SK-N-SH (cell line): ENCODE measurements around the gene FCER1G. TPM values are rescaled to one million over a fixed set of nuclear protein-coding genes. Genes with fewer than 3 reads are reported as not detected.
A peak's percentile ranks its signal among the peaks of the same experiment; 100 is the strongest.
"Not testable (repeated sequence)": the region's sequence is repeated elsewhere in the genome, so short reads cannot be mapped to it uniquely, and the experiment has no call there.

ENCODE experiments used
- CTCF ChIA-PET: fragments of 300-600, 350-600 bp; formaldehyde crosslinking; extraction: SDS; loops from one replicate; lab custom pipeline; 2021; lab: Yijun Ruan, JAX
- POLR2A ChIA-PET: fragments of 350-600 bp; sonication (Branson Sonifier 250); formaldehyde crosslinking; extraction: SDS; loops from one replicate; lab custom pipeline; 2020; ENCODE audit warnings: antibody characterized with exemption, inconsistent platforms; lab: Yijun Ruan, JAX
- DNase-seq: peaks from one replicate; pipeline ENCODE4 v3.0.0; 2012
- H2AFZ ChIP-seq: fragments of 200-600 bp; sonication (generic); 2 replicates; pipeline ENCODE4 v1.8.1; 2016; ENCODE audit warnings: antibody characterized with exemption, mild to moderate bottlenecking, low read depth
- H3F3A ChIP-seq: fragments of 200-600 bp; sonication (generic); replicated peaks from 2 replicates; pipeline ENCODE3; 2016; ENCODE audit warnings: antibody characterized with exemption, mild to moderate bottlenecking; ENCODE audit not compliant: insufficient read depth
- H3K27ac ChIP-seq, 2 experiments: fragments of 200-500 bp in 1 of 2; fragments of 200-600 bp in 1 of 2; sonication (Bioruptor generic) in 1 of 2; sonication (generic), shearing (Covaris generic) in 1 of 2; 2 replicates each; pipeline versions ENCODE4 v1.5.1 to v1.6.1; 2014 to 2016; ENCODE audit warnings: low read depth in 2 of 2, inconsistent platforms in 1 of 2, low read length in 1 of 2, mild to moderate bottlenecking in 1 of 2, mixed read lengths in 1 of 2
- H3K27me3 ChIP-seq: fragments of 200-600 bp; sonication (generic), shearing (Covaris generic); 2 replicates; pipeline ENCODE4 v1.6.1; 2016; ENCODE audit warnings: mixed run types; ENCODE audit not compliant: insufficient read depth
- H3K36me3 ChIP-seq, 2 experiments: fragments of 200-500 bp in 1 of 2; fragments of 200-600 bp in 1 of 2; sonication (Bioruptor generic) in 1 of 2; sonication (generic) in 1 of 2; replicated peaks in 1 of 2; 2 replicates each; pipeline versions ENCODE3 to v1.5.1; 2014 to 2016; ENCODE audit warnings: low read length in 1 of 2, mild to moderate bottlenecking in 1 of 2; ENCODE audit not compliant: insufficient read depth in 2 of 2, control insufficient read depth in 1 of 2
- H3K4me1 ChIP-seq, 2 experiments: fragments of 200-500 bp in 1 of 2; fragments of 200-600 bp in 1 of 2; sonication (Bioruptor generic) in 1 of 2; sonication (generic), shearing (Covaris generic) in 1 of 2; 2 replicates each; pipeline versions ENCODE4 v1.5.1 to v1.6.1; 2014 to 2016; ENCODE audit warnings: low read depth in 1 of 2, low read length in 1 of 2, mixed run types in 1 of 2; ENCODE audit not compliant: insufficient read depth in 2 of 2, control insufficient read depth in 1 of 2
- H3K4me2 ChIP-seq: fragments of 200-600 bp; sonication (generic), shearing (Covaris generic); 2 replicates; pipeline ENCODE4 v1.6.1; 2017; ENCODE audit warnings: mixed run types
- H3K4me3 ChIP-seq, 2 experiments: fragments of 200-500 bp in 1 of 2; fragments of 200-600 bp in 1 of 2; sonication (Bioruptor generic) in 1 of 2; sonication (generic), shearing (Covaris generic) in 1 of 2; 2 replicates each; pipeline versions ENCODE4 v1.5.1 to v1.8.1; 2014 to 2016; ENCODE audit warnings: low read depth in 2 of 2, inconsistent platforms in 1 of 2, low read length in 1 of 2, mild to moderate bottlenecking in 1 of 2, mixed read lengths in 1 of 2, moderate library complexity in 1 of 2
- H3K79me2 ChIP-seq: fragments of 200-600 bp; sonication (generic); 2 replicates; pipeline ENCODE4 v1.8.1; 2017; ENCODE audit warnings: mild to moderate bottlenecking; ENCODE audit not compliant: insufficient read depth
- H3K9ac ChIP-seq: fragments of 200-600 bp; sonication (generic); 2 replicates; pipeline ENCODE4 v1.6.1; 2017; ENCODE audit warnings: mixed run types
- H3K9me2 ChIP-seq: fragments of 200-600 bp; sonication (generic); 2 replicates; pipeline ENCODE4 v1.6.1; 2017; ENCODE audit warnings: mixed run types
- H3K9me3 ChIP-seq: fragments of 200-600 bp; sonication (generic); 2 replicates; pipeline ENCODE4 v1.6.1; 2017; ENCODE audit warnings: mixed run types, mild to moderate bottlenecking, moderate library complexity
- H4K20me1 ChIP-seq: fragments of 200-600 bp; sonication (generic); 2 replicates; pipeline ENCODE4 v1.6.1; 2017; ENCODE audit warnings: mild to moderate bottlenecking, mixed run types; ENCODE audit not compliant: insufficient read depth
- CHD2 ChIP-seq: fragments of 150-350 bp; IDR thresholded peaks from 2 replicates; pipeline ENCODE4 v1.6.1; 2018; ENCODE audit warnings: low read length; ENCODE audit not compliant: partially characterized antibody
- EP300 ChIP-seq, 2 experiments: IDR thresholded peaks; 2 replicates each; pipeline versions ENCODE4 v1.4.0 to v1.6.1; 2012; ENCODE audit warnings: borderline replicate concordance in 1 of 2, low read depth in 1 of 2, low read length in 1 of 2
- FOSL2 ChIP-seq: IDR thresholded peaks from 2 replicates; pipeline ENCODE4 v1.4.0; 2012; ENCODE audit warnings: low read depth, mild to moderate bottlenecking, moderate library complexity, borderline replicate concordance
- FOXJ3 ChIP-seq: sonication (generic); formaldehyde crosslinking; IDR thresholded peaks from 2 replicates; pipeline ENCODE4 v1.5.1; 2020; ENCODE audit warnings: mild to moderate bottlenecking, missing genetic modification reagents
- JUND ChIP-seq: IDR thresholded peaks from 2 replicates; pipeline ENCODE4 v1.4.0; 2012
- MEF2A ChIP-seq: IDR thresholded peaks from 2 replicates; pipeline ENCODE4 v1.4.0; 2012; ENCODE audit warnings: low read depth, borderline replicate concordance
- MXI1 ChIP-seq: IDR thresholded peaks from 2 replicates; pipeline ENCODE4 v1.6.1; 2012; ENCODE audit warnings: mild to moderate bottlenecking, low read depth, low read length, improper control_type of control experiment
- RCOR1 ChIP-seq: fragments of 150-350 bp; IDR thresholded peaks from 2 replicates; pipeline ENCODE4 v1.6.1; 2017; ENCODE audit warnings: antibody characterized with exemption, low read length
- SMC3 ChIP-seq: IDR thresholded peaks from 2 replicates; pipeline ENCODE4 v1.6.1; 2012; ENCODE audit warnings: low read depth, low read length, improper control_type of control experiment
- TAF1 ChIP-seq: IDR thresholded peaks from 2 replicates; pipeline ENCODE4 v1.6.1; 2012; ENCODE audit warnings: low read depth, mild to moderate bottlenecking, low read length, moderate library complexity, borderline replicate concordance
- WGBS: methylation state at CpG from one replicate; pipeline ENCODE4 v1.1.6; 2017; ENCODE audit warnings: low lambda C conversion rate; 5-methylcytosine and 5-hydroxymethylcytosine counted together
- polyA plus RNA-seq, 3 experiments: library from polyadenylated mRNA; depleted of rRNA; stranded (reverse); fragments of >200 nt; gene quantifications; 2 replicates each; pipeline ENCODE4 v1.2.3, GENCODE V29; 2012
- TF ChIP-seq, protein P1 (sequence below): IDR thresholded peaks from 2 replicates; pipeline ENCODE4; 2012
- TF ChIP-seq, protein P2 (sequence below): fragments of 150-350 bp; IDR thresholded peaks from 2 replicates; pipeline ENCODE4 v1.6.1; 2016; ENCODE audit warnings: mild to moderate bottlenecking, low read depth, low read length
- TF ChIP-seq, protein P3 (sequence below): IDR thresholded peaks from 2 replicates; pipeline ENCODE4 v1.4.0; 2012; ENCODE audit warnings: low read depth, borderline replicate concordance
- TF ChIP-seq, protein P4 (sequence below): IDR thresholded peaks from 2 replicates; pipeline ENCODE4 v1.4.0; 2012; ENCODE audit warnings: low read depth, borderline replicate concordance

FCER1G gene
- polyA plus RNA-seq, 1 of the 3 experiments (the other 2 are of a cell fraction), result 0.61 TPM

DNA sequence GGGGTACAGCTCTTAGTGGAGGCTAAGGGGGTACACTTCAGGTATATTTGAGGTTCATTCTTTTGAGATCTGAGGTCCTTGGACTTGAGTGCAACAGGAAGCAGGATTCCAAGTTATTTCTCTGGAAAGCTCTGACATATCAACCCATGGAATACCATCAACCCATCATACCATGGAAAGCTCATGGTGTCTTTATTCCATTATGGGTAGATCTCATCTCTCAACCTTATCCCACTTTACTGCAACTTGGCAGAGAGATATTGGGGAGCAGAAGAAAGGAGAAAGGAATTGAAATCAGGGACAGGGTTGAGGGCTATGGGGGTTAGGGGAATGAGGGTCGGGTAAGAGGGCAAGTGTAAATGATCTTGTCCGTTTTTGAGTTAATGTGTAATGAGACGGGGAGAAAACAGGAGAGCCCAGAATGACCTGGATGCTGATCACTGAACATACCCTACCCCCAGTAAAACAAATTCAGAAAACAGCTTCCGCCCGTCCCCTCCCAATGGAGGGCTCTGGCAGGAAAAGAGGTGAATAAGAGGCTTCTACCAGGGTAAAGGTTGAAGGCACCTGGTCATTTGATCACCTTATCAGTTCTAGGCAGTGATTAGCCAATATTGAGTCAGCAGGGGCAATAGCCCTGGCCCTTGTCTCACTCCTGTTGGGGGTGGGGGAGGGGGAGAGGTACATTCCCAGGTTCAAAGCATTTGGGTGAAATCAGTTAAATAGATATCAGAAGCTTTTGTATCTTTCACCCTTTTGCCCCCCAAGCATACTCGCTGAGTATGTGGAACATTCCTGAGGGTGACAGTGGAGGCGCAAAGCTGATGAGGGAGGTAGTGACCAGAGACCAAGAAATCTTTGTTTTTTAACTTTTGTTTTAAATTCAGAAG lies 9.0 kb downstream of the FCER1G start:
- WGBS, result 89% methylated on average over 7 of the region's 7 CpGs
- Histone ChIP-seq H3K9ac (no peak overlapping the region), H3K4me3 (no peak overlapping the region), H3F3A (peaks cover 14% of the 10 kb centered on the region), H3K9me3 (no peaks in the 10 kb centered on the region), H4K20me1 (no peaks in the 10 kb centered on the region), H3K79me2 (no peaks in the 10 kb centered on the region), H3K4me1 (peaks cover 8 to 21% of the 10 kb centered on the region in 2 experiments; a peak in 3 of 4 replicates), H3K4me2 (no peak overlapping the region), H3K36me3 (peaks cover 0 to 8% of the 10 kb centered on the region in 2 experiments), H3K27ac (no peak overlapping the region), H3K9me2 (no peaks in the 10 kb centered on the region), H2AFZ (no peak overlapping the region), H3K27me3 (no peaks in the 10 kb centered on the region)
- no peak for TF ChIP-seq FOXJ3
- CTCF ChIA-PET, result interaction anchor here (0.9 to 6.2 kb wide), 12 partner anchors 7 to 159 kb away, joined by 3 to 78 read pairs (median 10); partner anchors contain the start of genes FCER1G and NDUFS2
- DNase-seq, result no peak
- POLR2A ChIA-PET, result interaction anchor here (0.6 kb wide), 1 partner anchor 22 kb away, joined by 3 read pairs; the partner anchor contains the start of gene NDUFS2

DNA sequence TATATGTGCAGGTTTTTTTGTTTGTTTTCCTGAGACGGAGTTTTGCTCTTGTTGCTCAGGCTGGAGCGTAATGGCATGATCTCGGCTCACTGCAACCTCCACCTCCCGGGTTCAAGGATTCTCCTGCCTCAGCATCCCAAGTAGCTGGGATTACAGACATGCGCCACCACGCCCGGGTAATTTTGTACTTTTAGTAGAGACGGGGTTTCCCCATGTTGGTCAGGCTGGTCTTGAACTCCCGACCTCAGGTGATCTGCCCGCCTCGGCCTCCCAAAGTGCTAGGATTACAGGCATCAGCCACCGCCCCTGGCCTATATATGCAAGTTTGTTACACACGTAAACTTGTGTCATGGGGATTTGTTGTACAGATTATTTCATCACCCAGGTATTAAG lies 9.6 kb downstream of the FCER1G start:
- H3K27ac ChIP-seq, H4K20me1 ChIP-seq, H3K27me3 ChIP-seq, H3K9me2 ChIP-seq, POLR2A ChIA-PET, H3K4me2 ChIP-seq, H3K9me3 ChIP-seq, DNase-seq, H3K9ac ChIP-seq, H3K4me3 ChIP-seq, H3K79me2 ChIP-seq, H2AFZ ChIP-seq: not testable (repeated sequence)
- Histone ChIP-seq H3K36me3 (peaks cover 0 to 15% of the 10 kb centered on the region in 2 experiments), H3F3A (peaks cover 14% of the 10 kb centered on the region), H3K4me1 (peaks cover 8 to 21% of the 10 kb centered on the region in 2 experiments; a peak in 3 of 4 replicates)
- CTCF ChIA-PET, result interaction anchor here (1.0 to 6.2 kb wide), 10 partner anchors 8 to 158 kb away, joined by 3 to 78 read pairs (median 8); partner anchors contain the start of genes B4GALT3, FCER1G, NDUFS2 and SDHC
- WGBS, result 93% methylated on average over 9 of the region's 13 CpGs

DNA sequence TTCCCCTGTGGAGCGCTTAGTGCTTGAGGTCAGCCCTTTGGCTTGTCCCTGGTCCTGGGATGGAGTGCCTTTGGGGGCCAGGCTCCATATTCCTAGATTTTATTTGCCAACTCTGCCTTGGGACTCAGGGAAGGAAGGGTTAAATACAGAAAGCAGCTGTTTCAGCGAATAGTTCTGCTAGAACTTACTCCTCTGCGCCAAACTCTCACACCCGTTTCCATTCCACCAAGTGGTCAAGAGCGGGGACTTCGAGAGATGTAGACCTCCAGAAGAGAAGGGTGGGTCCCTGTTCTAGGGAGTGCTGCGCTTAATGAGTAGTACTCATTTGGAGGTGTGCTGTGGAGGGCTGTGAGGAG lies 10.1 kb downstream of the FCER1G start:
- Histone ChIP-seq H3K4me3 (no peak overlapping the region), H3F3A (peaks cover 14% of the 10 kb centered on the region), H3K9me2 (no peaks in the 10 kb centered on the region), H3K4me1 (peaks cover 8 to 21% of the 10 kb centered on the region in 2 experiments; a peak in 3 of 4 replicates), H3K27me3 (no peaks in the 10 kb centered on the region), H3K79me2 (no peaks in the 10 kb centered on the region), H2AFZ (peak overlapping the region; percentile 69), H3K9me3 (no peaks in the 10 kb centered on the region), H4K20me1 (no peaks in the 10 kb centered on the region), H3K4me2 (no peak overlapping the region; the same call in 1 of the 2 replicates), H3K36me3 (peaks cover 0 to 19% of the 10 kb centered on the region in 2 experiments), H3K27ac (peak overlapping the region in 1 of 2 experiments; percentile 67; a peak in 3 of 4 replicates), H3K9ac (no peak overlapping the region)
- DNase-seq, result no peak
- 89% methylated on average over 7 of the region's 7 CpGs for WGBS
- ChIA-PET CTCF (interaction anchor here (1.0 to 6.2 kb wide), 18 partner anchors 8 to 165 kb away, joined by 3 to 78 read pairs (median 12); partner anchors contain the start of genes ADAMTS4, B4GALT3, FCER1G and NDUFS2), POLR2A (interaction anchor here (0.6 to 2.2 kb wide), 6 partner anchors 23 to 165 kb away, joined by 3 to 19 read pairs (median 4); partner anchors contain the start of genes ADAMTS4 and NDUFS2)
- TF ChIP-seq, protein P1, sequence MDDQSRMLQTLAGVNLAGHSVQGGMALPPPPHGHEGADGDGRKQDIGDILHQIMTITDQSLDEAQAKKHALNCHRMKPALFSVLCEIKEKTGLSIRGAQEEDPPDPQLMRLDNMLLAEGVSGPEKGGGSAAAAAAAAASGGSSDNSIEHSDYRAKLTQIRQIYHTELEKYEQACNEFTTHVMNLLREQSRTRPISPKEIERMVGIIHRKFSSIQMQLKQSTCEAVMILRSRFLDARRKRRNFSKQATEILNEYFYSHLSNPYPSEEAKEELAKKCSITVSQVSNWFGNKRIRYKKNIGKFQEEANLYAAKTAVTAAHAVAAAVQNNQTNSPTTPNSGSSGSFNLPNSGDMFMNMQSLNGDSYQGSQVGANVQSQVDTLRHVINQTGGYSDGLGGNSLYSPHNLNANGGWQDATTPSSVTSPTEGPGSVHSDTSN, result no peak
- TF ChIP-seq MXI1 (no peak), MEF2A (no peak), FOSL2 (no peak), TAF1 (no peak), JUND (no peak), CHD2 (no peak), RCOR1 (no peak), SMC3 (no peak), EP300 (IDR thresholded peaks at IDR 0.05; ENCODE audit: borderline replicate concordance in 1 of 2, low read depth in 1 of 2, low read length in 1 of 2) (no peak)
- TF ChIP-seq, protein P2, sequence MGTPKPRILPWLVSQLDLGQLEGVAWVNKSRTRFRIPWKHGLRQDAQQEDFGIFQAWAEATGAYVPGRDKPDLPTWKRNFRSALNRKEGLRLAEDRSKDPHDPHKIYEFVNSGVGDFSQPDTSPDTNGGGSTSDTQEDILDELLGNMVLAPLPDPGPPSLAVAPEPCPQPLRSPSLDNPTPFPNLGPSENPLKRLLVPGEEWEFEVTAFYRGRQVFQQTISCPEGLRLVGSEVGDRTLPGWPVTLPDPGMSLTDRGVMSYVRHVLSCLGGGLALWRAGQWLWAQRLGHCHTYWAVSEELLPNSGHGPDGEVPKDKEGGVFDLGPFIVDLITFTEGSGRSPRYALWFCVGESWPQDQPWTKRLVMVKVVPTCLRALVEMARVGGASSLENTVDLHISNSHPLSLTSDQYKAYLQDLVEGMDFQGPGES, result no peak
- TF ChIP-seq, protein P3, sequence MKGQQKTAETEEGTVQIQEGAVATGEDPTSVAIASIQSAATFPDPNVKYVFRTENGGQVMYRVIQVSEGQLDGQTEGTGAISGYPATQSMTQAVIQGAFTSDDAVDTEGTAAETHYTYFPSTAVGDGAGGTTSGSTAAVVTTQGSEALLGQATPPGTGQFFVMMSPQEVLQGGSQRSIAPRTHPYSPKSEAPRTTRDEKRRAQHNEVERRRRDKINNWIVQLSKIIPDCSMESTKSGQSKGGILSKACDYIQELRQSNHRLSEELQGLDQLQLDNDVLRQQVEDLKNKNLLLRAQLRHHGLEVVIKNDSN, result no peak
- TF ChIP-seq, protein P4, sequence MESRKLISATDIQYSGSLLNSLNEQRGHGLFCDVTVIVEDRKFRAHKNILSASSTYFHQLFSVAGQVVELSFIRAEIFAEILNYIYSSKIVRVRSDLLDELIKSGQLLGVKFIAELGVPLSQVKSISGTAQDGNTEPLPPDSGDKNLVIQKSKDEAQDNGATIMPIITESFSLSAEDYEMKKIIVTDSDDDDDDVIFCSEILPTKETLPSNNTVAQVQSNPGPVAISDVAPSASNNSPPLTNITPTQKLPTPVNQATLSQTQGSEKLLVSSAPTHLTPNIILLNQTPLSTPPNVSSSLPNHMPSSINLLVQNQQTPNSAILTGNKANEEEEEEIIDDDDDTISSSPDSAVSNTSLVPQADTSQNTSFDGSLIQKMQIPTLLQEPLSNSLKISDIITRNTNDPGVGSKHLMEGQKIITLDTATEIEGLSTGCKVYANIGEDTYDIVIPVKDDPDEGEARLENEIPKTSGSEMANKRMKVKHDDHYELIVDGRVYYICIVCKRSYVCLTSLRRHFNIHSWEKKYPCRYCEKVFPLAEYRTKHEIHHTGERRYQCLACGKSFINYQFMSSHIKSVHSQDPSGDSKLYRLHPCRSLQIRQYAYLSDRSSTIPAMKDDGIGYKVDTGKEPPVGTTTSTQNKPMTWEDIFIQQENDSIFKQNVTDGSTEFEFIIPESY, result no peak
